ENCODE measurements around the gene TLE4.
"Not testable (repeated sequence)": the region's sequence is repeated elsewhere in the genome, so short reads cannot be mapped to it uniquely, and the experiment has no call there.

TLE4 gene

DNA sequence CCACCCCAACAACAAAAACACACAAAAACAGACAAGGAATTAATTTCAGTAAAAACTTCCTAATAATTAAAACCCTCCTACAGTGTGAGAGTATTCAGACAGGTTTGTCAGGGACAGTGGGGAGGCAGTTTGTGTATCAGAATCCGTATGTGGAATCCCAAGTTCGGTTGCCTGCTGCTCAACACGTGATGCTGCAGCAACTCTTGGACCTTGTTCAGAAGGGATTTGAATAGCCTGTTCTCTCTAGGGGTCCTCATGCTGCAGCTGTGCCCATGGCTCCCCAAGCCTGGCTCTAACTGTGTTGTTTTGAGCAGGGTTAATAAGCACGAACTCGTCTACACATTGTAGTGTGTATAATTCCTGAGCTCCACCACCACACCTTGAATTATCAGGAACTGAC is 28.7 kb downstream of the TLE4 start:
- no peak overlapping the region for H3K4me3 ChIP-seq (ENCODE audit: low read depth, low read length)
- DNase-seq (ENCODE audit: low read depth): no peak
- TF ChIP-seq, protein P1, sequence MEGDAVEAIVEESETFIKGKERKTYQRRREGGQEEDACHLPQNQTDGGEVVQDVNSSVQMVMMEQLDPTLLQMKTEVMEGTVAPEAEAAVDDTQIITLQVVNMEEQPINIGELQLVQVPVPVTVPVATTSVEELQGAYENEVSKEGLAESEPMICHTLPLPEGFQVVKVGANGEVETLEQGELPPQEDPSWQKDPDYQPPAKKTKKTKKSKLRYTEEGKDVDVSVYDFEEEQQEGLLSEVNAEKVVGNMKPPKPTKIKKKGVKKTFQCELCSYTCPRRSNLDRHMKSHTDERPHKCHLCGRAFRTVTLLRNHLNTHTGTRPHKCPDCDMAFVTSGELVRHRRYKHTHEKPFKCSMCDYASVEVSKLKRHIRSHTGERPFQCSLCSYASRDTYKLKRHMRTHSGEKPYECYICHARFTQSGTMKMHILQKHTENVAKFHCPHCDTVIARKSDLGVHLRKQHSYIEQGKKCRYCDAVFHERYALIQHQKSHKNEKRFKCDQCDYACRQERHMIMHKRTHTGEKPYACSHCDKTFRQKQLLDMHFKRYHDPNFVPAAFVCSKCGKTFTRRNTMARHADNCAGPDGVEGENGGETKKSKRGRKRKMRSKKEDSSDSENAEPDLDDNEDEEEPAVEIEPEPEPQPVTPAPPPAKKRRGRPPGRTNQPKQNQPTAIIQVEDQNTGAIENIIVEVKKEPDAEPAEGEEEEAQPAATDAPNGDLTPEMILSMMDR (conservative IDR thresholded peaks at IDR 0.05; ENCODE audit: low read depth, low read length): no peak

DNA sequence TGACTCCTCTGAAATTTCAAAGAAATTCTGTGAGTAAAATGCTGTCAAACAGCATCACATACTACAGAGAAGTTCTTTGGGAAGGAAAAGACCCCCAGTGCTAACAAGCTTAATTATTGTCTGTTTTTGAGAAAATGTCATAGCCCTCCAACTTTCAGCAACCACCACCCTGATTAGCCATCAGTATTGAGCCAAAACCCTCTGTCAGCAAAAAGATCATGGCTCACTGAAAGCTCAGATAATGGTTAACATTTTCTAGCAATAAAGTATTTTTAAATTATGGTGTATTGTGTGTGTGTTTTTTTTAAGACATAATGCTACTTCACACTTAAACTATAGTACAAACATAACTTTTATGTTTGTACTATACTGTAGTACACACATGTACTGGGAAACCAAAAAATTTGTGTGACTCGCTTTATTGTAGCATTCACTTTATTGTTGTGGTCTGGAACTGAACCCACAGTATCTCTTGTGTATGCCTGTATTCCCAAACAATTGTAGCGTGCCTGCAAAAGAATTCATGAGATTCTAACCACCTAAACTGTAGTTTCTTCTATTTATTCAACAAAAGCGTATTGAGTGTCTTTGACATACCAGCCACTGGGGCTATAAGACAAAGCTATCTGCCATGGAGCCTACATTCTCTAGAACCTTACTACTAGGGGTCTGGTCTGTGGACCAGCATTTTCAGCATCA is 31.6 kb downstream of the TLE4 start:
- no peak for DNase-seq (ENCODE audit: low read depth)
- TF ChIP-seq, protein P1 (conservative IDR thresholded peaks at IDR 0.05; ENCODE audit: low read depth, low read length): no peak
- no peak overlapping the region for H3K4me3 ChIP-seq (ENCODE audit: low read depth, low read length)

DNA sequence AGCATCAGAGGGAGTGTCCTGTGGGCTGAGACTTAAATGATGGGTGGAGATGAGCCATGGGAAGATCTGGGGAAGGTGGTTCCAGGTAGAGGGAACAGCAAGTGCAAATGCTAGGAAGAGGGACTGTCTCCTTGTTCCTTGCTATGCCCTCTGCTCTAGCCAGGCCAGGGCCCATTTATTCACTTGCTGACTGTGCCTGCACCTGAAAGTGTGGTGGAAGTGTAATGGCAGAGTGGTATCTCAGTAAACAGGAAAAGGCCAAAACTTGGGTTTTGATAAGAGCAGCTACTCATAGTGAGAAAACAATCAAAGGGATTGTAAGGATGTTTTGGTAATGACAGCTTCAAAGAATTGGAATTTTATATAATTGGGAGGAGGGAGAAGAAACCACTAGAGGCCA is 32.4 kb downstream of the TLE4 start:
- TF ChIP-seq, protein P1 (conservative IDR thresholded peaks at IDR 0.05; ENCODE audit: low read depth, low read length): no peak
- no peak for DNase-seq (ENCODE audit: low read depth)
- no peak overlapping the region for H3K4me3 ChIP-seq (ENCODE audit: low read depth, low read length)

DNA sequence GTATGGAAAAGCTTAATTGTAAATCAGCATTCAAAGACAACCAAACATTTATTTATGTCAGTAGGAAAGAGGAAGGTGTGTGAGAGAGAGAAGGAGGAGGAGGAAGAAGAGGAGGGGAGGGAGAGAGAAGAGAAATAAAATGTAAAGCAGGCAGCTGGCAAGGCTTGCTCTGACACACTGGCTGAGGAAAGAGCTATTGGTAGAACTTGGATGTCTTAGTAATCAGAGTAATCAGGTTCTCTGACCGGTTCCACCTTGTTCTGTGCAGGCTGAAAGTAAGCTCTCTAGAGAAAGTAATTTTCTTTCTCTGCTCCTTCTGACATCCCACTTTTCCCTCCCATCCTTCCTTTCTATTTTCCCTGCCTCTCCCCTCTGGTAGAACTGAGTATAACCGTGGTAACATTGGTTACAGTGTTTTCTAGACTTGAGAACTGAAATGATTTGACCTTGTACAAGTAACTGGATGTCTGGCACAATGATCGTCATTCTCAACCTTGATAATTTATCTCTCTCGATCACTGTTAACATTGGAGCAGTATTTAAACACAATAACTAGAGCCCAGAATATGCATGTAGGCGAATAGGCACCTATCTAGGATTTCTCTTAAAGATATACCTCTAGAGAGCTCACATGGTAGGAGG is 33.3 kb downstream of the TLE4 start:
- TF ChIP-seq, protein P1 (conservative IDR thresholded peaks at IDR 0.05; ENCODE audit: low read depth, low read length): no peak
- H3K4me3 ChIP-seq (ENCODE audit: low read depth, low read length): no peak overlapping the region
- DNase-seq (ENCODE audit: low read depth): no peak

DNA sequence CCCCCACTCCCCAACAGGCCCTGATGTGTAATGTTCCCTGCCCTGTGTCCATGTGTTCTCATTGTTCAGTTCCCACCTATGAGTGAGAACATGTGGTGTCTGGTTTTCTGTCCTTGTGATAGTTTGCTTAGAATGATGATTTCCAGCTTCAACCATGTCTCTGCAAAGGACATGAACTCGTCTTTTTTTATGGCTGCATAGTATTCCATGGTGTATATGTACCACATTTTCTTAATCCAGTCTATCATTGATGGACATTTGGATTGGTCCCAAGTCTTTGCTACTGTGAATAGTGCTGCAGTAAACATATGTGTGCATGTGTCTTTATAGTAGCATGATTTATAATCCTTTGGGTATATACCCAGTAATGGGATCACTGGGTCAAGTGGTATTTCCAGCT is 34.8 kb downstream of the TLE4 start:
- H3K4me3 ChIP-seq (ENCODE audit: low read depth, low read length); DNase-seq (ENCODE audit: low read depth): not testable (repeated sequence)

DNA sequence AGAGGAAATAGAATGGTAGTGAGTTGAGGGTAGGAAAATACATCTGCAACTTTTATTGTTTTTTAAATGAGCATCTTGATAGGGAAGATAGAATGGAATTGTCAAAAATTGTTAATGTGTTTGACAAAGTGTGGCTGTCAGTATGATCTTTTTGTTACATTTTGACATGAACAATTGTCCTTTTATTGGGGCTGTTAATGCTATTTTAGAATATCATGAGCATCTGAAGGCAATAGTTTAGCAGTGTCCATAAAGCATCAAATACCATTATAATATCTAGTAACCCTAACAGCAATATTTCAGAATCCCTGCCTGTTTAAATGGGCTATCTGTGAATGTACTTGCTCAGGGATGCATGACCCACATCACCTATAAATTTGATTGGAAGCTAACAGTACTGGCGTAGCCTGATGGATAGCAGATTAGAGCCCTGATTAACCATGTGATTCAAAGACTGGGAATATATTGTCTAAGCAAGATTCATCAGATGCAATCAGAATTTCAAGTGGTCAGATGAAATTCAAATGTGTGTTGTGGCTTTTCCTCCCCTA is 37.8 kb downstream of the TLE4 start:
- TF ChIP-seq, protein P1 (conservative IDR thresholded peaks at IDR 0.05; ENCODE audit: low read depth, low read length): no peak
- no peak for DNase-seq (ENCODE audit: low read depth)
- H3K4me3 ChIP-seq (ENCODE audit: low read depth, low read length): no peak overlapping the region

DNA sequence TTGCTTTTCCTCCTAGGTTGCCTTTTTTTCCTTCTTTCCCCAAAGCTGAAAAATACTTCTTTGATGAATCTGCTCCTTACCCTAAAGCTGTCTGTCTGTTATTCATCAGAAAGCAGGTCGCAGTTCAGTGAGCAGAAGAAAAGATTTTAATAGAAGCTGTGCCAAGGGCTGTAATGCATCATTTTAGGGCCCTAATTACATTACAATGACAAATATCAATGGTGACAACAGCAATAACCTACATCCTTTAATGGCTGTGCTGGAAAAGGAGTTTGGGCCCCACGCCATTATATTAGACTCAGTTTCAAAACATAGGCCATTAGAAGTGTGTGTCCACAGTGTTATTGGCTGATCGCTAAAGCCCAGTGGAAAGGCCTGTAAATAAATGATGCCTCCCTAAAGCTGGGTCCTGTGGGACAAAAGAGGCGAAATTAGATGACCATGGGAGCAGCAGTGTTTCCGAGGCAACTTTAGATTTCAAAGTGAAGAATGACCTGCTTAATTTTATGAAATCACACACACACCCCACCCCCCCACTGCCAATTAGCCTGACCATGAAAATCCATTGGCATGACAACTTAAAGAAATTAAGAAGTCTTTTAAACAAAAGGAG is 38.4 kb downstream of the TLE4 start:
- TF ChIP-seq, protein P1 (conservative IDR thresholded peaks at IDR 0.05; ENCODE audit: low read depth, low read length): no peak
- H3K4me3 ChIP-seq (ENCODE audit: low read depth, low read length): no peak overlapping the region

More for the DNA sequence above, 38.4 kb downstream of the TLE4 start:
- no peak for DNase-seq (ENCODE audit: low read depth)

All from choroid plexus epithelial cell (primary cell).